Measurements from ENCODE around the gene TRAF3IP1.

The TRAF3IP1 gene

DNA sequence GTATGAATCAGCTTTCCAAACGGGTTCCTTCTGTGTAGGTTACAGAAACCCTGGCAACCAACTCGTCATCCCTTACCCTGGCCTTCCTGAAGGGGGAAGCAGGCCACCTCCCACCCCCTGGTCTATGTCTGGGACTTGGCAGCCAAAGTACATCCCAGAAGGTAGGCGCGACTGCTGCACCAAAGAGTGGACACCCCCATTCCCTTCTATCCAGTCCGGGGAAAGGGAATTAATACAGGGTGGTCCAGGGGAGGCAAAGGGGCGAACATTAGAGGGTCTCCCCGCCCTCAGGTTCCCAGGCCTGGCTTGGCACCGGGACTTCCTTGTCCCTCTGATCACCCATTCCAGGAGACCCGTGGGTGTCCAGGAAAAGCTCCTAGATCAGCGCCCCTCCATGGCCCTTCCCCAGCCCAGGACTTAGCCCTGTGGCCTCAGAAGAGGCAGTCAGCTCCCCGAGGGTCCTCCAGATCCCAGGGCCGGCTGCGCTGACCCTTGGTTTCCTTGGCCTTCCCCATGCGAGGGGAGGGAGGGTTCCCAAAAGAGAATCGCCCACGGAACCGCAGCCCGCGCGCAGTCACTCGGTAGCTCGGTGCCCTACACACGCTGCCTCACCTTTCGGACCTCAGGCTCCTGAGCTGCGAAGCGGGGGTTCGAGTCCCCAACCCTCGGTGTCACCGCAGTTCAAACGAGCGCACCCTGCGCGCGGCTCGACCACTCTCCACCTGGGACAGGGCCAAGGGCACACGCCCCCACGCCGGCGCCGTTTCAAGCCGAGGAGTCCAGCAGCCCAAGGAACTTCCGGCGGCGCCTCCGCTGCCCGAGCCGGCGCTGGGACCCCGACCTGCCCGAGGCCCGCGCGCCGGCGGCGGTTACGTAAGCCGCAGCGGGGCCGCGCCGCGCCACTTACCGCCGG, 32.3 kb upstream of the TRAF3IP1 start, which contains the start of gene PER2:
Gene PER2, minus strand, starts transcription at position 874 of the 913 bp plus-strand sequence. CDS start 10,674 bp downstream, outside the sequence.
- no peak for DNase-seq

- peak; percentile 96 for DNase-seq
These were observed 31.4 kb upstream of the TRAF3IP1 start for GRCh38 chr2:238288650-238289573.

- no peak for DNase-seq
These were observed 30.7 kb upstream of the TRAF3IP1 start for GRCh38 chr2:238289574-238289973.

DNA sequence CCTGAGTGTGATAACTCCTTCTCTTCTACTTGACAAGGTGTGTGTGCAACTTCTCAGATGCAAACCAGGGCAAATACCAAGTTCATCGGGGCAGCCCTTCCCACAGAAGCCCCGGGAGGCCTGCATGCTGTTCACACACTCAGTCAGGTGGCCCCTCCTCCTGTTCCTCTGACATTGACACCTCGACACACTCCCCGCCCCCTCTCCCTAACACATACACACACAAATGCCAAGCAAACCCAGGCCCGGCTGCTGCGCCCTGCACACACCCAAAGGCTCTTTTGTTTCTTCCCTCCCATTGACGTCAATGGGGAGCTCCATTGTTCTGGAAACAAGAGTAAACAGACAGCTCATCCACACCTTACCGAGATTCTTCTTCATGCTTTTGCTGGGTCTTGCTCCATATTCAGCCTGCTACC, 30.2 kb upstream of the TRAF3IP1 start:
- no peak for DNase-seq

DNA sequence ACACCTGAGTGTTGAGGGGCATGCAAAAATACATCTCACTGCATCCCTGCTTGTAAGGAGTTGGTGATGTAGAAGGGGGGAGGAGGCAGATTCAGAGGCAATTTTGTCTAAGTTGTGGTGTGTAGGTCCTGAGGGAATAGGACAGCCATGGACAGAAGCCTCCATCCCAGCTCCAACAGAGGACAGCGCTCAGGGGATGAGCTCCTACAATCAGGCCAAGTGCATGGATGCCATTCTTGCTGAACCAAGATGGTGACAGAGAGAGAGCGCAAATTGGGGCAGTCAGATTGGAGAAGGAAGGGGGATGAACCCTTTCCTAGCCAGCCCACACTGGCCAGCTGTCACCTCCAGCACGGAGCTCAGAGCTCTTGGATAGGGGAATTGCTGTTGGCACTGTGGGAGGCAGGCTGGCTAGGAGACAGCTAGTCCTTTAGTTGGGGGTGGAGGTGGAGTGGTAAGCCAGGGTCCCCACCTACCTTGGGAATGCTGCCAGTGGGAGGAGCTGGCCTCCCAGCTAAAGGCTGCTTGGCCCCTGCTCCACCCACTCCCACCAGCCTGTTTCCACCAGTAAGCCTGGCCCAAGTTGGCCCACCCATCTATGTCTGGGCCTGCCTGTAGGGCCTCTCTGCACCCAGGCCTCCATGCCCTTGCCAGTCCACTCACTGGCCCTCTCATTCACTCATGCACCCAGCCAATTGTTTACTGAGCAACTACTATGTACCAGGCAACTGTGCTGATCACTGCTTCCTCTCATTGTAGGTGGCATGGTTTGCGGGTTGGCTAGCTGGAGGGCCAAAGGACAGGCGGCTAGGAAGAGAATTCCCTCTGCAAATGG, 29.4 kb upstream of the TRAF3IP1 start:
- DNase-seq = no peak

DNA sequence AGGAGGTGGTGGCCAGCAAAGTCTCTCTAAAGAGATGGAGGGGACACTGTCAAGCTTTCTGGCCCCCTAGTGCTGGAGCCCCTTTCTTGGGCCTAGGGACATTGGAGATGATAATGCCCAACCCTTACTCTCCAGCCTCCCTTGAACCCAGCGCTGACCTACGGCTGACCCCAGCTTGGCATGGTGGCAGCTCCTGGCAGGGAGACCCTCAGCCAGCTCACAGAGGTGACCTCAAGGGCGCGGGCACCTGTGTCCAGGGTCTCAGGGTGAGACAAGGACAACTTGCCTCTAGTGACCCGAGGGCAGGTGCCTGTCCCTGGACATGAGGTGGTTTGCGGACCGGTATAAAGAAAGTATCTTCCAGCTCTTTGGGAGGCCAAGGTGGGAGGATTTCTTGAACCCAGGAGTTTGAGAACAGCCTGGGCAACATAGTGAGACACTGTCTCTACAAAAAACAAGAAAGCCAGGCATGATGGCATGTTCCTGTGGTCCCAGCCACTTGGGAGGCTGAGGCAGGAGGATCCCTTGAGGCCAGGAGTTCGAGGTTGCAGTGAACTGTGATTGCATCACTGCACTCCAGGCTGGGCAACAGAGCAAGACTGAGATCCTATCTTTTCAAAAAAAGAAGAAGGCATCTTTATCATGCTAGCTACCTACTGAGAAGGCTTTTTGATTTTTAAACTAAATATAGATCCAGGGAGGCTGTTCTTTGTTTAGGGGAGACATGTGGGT, 28.6 kb upstream of the TRAF3IP1 start:
- DNase-seq = no peak

- no peak for DNase-seq
These were observed 26.3 kb upstream of the TRAF3IP1 start for GRCh38 chr2:238294046-238294392.

DNA sequence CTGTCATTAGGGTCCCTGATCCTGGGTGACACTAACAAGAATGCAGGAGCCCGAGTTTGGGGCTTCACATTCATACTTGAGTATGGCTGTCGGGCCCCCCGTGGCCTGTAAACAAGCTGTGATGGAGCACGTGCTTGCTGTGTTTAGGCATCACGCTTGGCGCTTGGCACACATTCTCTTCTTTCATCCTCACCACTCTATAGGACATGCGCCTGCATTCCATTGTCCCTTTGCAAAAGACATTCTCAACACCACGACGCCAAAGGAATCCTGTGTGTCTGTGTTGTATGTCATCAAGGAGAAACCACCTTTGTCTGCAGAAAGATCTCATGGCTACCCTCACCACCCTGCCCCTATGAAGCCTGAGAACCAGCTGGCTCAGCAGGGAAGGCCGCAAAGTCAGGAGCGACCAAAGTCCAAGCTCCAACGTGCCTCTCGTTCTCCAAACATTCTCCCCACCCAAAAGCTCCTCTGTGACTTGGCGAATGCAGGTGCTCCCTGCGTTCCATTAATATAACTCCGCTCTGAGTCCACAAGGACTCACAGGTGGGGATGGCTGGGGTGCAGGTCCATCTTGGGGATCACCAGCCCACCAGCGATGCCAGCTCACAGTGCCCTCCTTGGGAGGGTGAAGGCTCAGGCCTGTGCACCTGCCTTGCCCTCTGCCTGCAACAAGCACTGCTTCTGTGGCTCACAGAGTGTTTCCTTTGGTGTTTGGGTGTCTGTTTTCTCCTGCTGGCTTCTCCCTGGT, 25.8 kb upstream of the TRAF3IP1 start:
- DNase-seq = no peak

GRCh38 chr2:238295144-238296112, 24.9 kb upstream of the TRAF3IP1 start:
- DNase-seq = no peak

DNA sequence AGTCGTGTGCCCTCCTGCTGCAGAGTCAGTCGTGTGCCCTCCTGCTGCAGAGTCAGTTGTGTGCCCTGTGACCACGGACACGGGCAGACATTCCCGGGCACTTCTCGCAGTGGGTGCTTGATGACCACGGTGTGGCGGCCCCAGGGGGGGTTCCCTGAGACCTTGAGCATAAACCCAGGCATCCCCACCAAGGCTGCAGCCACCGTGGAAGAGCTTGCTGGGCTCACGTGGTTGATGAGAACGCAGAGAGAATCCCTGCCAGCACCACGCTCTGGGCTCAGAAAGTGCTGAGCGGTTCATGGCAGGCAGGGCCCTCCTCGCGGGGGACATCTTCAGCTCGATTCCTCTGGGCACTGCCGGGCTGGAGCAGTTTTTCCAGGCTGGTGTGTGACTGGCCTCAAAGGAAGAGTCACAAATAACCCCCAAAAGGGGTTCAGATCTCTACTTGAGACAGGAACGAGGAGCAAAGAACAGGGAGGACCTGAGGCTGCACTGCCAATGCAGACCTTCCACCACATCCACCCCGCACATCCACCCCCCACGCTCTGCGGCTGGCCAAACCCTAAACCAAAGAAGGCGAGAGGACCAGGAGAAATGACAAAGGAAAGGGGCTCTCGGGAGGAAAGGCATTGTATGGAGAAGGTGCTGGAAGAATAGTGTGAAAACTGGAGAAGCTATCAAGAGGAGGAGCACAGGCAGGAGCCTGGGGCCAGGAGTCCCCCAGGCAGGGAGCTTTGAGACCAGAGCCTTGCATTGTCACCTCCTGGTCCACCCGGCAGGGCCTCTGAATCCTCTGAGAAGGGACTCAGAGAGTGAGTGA, 23.5 kb upstream of the TRAF3IP1 start:
- no peak for DNase-seq

DNA sequence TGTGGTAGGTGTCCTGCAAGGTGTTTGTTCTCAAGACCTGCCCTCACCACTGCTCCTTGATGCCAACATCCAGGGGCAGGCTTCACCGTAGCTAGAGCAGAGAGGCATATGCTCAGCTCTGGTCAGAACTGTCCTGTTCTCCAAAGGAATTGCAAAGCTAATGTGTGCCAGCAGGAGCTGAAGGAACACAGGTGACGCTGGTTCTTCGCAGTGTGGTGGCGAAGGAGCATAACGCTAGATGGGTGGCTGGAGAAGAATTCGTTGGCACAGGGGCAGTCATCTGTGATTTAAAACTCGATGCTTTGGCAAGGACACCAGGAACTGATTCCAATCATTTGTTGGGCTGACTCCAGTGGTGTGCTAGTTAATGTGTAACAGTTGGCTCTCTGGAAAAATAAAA, 20.5 kb upstream of the TRAF3IP1 start:
- no peak for DNase-seq

GRCh38 chr2:238302087-238302486, 18.2 kb upstream of the TRAF3IP1 start:
- DNase-seq = no peak

- no peak for DNase-seq
These were observed 17.6 kb upstream of the TRAF3IP1 start for GRCh38 chr2:238302751-238303150.

- DNase-seq = no peak
These were observed 16.2 kb upstream of the TRAF3IP1 start for GRCh38 chr2:238304116-238304515.

- DNase-seq = no peak
These were observed 15.0 kb upstream of the TRAF3IP1 start for GRCh38 chr2:238305092-238305862.

DNA sequence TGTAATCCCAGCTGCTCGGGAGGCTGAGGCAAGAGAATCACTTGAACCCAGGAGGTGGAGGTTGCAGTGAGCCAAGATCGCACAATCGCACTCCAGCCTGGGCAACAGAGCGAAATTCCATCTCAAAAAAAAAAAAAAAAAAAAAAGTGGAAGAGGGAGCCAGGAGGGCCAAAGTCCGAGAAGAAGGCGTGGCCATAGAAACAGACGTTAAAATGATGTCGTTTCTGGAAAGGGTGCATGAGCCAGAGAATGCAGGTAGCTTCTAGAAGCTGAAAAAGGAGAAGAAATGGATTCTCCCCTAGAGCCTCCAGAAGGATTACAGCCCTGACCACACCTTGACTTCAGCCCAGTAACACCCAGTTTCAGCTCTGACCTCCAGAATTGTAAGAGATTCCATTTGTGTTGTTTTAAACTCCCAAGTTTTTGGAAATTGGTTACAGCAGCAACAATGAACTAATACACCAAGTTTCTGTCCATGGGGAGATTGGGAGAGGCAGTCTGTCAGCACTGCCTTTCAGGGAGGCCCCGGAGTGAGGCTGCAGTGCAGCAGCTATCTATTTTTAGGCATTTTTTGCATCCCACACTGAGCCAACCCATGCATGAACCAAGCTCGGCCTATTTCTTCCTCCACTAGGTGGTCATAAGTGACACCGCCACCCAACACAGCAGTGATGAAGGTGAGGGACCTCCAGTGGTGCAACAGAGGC, 14.2 kb upstream of the TRAF3IP1 start:
- no peak for DNase-seq

DNA sequence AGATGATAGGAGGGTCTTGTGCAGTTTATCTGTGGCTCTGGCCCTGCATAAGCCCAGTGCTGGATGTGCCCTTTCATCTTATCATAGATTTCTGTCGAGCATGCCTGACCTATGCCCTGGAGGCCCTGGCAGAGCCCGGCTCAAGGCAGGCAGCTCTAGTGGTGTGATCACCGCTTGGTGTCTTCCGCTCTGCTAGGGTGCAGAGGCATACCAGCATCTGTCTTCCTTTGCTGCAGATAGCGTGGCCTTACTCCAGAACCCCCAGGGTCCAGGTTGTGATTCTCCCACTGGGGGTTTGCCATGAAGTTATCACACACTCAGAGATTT, 13.7 kb upstream of the TRAF3IP1 start:
- DNase-seq = no peak

GRCh38 chr2:238308177-238308576, 12.1 kb upstream of the TRAF3IP1 start:
- DNase-seq = no peak
